G401.6 (cell line): ENCODE measurements around the gene SLC39A11.

ENCODE experiments used
- FAIRE-seq: peaks from 2 replicates; lab custom pipeline; 2012; peaks lifted over from hg19 to GRCh38; lab: Jason Lieb, UNC

The SLC39A11 gene

GRCh38 chr17:72683506-72684404, 408.7 kb downstream of the SLC39A11 start:
- no peak for FAIRE-seq

DNA sequence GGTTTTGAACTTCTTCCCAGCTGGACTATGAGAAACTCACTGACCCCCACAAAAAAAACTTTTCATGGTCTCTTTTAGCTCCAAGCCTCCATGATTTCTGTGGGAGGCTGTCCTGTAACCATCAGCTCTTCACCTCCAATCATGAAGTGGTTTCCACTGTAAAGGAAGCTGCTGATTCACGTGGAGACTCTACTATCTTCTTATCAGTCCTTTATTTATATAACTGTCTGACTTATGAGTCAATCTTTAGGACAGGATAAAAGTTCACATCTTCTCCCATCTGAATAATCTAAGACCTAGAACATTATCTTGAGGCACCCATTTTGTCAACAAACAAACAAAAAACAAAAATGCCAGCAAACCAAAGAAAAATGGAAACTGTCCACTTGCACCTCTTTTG, 409.9 kb downstream of the SLC39A11 start:
- no peak for FAIRE-seq

DNA sequence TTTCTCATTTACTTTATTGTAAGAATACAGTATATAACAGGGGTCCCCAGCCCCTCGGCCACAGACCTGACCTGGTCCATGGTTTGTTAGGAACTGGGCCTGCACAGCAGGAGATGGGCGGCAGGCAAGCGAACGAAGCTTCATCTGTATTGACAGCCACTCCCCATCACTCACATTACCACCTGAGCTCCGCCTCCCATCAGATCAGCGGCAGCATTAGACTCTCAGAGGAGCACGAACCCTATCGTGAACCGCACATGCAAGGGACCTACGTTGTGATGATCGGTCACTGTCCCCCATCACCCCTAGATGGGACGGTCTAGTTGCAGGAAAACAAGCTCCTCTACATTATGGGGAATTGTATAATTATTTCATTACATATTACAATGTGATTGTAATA, 410.6 kb downstream of the SLC39A11 start:
- FAIRE-seq: no peak

DNA sequence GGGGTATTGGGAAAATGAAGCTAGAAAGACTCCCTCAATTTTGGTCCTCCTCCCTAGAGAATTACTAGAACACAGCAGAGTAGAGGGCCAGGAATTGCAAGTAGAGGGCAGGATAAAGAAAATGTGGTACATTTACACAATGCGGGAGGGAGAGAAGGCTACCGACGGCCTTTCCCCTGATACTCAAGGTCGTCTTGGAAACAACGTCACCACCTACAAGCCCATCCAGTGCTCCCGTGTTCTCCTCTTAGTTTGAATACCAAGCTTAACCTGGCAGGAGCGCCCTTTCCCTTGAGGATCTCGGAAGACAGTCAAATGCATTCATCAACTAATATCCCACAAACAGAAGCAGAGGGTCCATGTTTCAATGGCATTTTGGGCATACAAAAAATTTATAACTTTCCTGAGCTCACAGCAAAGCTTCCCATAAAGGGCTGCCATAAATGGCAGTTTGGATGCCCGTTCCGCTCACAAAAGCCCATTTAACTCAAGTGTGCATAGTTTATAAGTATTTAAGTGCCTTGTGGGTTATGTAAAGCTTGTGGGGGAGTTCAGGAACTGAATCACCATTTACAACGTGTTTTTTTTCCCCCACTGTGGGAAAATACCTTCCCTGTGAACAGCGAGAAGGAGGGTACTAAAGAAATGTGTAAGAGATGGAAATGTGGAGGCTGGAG, 414.6 kb downstream of the SLC39A11 start:
- FAIRE-seq: no peak

GRCh38 chr17:72677108-72677507, 415.4 kb downstream of the SLC39A11 start:
- no peak for FAIRE-seq

DNA sequence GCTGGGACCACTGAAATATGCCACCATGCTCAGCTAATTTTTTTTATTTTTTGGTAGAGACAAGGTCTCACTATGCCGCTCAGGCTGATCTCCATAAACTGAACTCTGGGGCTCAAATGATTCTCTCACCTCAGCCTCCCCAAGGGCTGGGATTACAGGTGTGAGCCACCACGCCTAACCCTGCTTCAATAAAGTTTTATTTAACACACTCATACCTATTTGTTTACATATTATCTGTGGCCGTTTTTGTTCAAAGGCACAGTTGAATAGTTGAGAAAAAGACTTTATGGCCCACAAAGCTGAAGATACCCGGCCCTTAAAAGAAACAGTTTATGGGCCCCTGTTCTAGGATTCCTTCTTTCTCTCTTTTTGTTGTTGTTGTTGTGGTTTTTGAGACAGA, 419.8 kb downstream of the SLC39A11 start:
- no peak for FAIRE-seq

- FAIRE-seq: no peak
These were observed 421.5 kb downstream of the SLC39A11 start for GRCh38 chr17:72671016-72671415.

DNA sequence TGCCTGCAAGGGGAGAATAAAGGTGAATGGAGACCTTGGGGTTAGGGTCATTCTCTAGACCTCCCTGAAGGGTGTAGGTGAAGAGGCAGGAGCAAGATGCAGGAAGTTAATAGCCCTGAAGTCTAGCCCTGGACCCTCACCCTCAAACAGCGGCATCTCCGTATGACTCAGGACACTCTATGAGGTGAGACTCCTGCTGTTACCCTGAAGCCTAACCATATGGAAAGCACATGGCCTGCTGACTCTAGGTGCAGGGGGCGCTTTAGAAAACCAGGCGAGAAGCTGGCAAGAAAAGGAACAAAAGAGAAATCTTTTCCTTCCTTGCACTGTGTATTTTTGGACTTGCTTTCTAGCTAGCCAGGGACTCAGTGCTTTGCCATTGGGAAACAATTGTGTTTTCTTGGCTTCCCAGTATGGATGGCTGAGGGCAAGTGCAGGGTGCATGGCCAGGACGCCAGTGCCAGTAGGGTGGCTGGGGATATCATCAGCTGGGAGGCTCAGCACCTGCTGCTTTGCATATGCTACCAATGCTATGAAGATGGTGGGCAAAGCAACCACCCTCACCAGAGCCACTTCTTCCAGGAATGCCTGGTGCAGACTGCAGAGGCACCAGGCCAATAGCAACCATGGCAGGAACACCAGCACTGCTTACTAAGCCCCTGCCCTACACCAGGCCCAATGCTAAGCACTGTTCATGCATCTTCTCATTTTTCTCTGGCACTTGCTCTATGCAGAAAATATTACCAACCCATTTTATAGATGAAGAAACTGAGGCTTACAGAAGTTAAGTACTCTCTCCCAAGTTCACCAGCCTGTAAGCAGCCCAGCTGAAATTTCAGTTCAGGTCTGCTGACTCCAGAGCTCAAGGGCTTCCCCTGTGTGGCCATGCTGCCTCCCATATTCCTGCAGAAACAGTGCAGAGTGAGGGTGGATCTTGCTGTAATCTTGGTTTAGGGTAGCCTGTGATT, 425.1 kb downstream of the SLC39A11 start:
- no peak for FAIRE-seq

DNA sequence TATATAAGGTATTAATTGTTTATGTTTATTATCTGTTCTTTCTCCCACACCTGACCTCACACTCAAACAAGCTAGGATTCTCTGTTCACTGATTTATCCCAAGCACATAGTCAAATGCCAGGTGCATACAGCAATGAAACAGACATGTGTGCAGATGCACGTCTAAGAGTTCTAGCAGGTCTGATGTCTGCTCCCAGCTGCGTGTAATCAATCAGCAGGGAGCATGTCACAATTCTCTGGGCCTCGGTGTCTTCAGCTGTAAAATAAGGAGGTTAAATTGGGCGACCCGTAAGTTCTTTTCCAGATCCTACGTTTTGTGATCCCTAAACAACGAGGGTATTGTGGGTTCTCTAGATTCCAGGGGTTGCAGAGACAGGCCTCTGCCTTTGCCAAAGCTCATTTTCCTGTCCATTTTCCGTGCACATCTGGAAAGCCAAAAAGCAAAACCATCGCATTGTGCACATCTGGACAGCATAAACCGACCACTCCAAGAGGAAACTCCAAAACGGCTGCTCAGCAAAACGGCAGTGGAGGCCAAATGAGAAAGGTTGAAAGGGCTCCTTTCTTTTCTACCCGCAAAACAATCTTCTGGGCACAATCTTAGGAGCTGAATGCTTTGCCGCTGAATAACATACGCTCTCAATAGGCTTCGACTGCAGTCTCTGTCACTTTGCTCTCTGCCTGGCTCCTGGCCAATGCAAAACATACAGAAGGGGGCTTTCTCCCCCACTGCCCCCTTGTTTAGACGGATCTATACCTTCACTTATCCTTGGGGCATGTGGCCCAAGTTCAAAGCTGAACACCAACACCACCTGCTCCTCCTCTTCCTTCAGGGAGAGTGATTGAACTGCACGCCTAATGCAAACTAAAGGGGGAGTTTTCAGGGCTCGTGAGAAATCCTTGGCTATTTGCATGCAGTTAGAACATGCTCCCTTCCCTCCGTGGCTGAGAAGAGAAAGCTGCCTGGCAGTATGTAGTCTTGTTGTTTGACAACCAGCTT, 426.3 kb downstream of the SLC39A11 start:
- FAIRE-seq: no peak

GRCh38 chr17:72662827-72663190, 429.7 kb downstream of the SLC39A11 start:
- FAIRE-seq: no peak

GRCh38 chr17:72661945-72662826, 430.3 kb downstream of the SLC39A11 start:
- FAIRE-seq: no peak

GRCh38 chr17:72661116-72661944, 431.2 kb downstream of the SLC39A11 start:
- FAIRE-seq: no peak

DNA sequence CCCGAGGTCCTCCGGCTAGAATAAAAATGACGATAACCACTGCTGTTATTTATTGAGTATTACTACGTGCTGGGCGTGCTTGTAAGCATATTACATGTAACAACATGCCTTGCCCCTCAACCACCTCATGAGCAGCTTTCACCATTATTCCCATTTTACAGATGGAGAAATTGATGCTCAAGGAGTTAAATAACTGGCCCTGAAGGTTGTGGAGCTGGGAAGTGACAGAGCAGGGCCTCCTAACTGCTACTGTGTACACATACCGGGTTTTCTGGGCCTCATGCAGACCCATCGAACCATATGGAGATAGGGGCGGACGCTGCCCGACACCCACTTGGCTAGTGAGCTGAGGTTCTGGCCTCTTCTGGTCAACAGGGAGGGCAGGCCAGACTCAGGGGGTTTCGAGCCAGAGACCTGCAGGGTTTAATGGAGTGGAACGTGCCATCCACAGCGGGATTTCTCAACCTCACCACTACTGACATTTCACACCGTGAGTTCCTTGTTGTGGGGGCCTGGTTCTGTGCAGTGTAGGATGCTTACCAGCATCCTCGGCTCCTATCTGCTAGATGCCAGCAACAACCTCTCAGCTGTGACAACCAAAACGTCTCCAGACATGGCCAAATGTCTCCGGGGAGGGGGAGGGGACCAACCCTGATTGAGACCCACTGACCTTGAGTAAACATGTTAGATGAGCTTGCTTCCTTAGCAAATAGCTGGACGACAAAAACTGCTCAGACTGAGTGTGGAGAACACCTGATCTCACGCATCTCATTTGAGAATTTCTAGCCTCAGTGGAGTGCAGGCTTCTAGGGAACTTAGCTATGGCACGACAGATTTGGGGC, 432.0 kb downstream of the SLC39A11 start:
- FAIRE-seq: no peak

GRCh38 chr17:72659811-72660210, 432.7 kb downstream of the SLC39A11 start:
- FAIRE-seq: no peak

DNA sequence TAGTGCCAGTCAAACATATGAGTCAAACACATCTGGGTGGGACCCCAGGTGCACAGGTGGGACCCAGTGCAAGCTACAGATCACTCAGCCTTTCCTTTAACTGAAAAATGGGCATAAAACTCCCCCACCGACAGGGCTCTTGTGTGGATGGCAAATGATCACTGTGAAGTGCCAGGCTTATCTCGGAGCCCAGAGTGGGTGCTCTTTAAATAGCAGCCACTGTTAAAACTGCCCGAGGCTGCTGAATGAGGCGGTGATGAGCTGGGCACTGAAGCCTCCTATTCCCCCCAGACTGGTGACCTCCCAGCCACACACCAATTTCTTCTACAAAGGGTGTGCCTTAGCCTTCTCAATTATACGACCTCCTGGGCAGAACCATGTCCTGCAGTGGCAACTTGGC, 433.8 kb downstream of the SLC39A11 start:
- FAIRE-seq: no peak

- FAIRE-seq: no peak
These were observed 434.8 kb downstream of the SLC39A11 start for GRCh38 chr17:72657467-72658317.

DNA sequence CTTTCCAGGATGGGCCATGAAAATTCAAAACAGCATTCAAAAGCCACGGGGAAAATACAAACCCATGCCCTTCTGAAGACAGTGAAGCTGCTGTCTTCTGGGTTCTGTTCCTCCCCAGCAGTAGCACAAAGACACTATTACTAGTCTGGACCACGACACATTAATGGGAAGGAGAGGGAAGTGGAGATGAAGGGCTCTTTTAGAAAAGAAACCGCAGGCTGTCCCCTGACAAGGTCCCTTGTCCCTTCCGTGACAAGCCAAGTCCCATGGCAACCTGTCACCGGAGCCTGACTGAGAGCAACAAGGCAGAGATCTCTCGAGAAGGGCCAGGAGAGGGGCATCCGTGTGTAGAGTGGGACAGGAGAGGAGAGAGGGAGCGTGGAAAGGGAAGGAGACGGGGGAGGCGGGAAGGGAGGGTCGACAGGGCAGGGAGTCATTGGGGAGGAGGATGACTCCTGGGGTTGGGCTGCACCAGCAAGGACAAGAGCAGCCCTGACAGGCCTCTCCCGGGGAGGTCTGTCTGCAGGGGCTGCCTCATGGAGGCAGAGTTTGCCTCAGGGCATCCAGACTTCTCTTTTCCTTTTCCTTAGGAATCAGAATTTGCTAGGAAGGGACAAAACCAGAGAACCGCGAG, 436.2 kb downstream of the SLC39A11 start:
- no peak for FAIRE-seq
